ENCODE data around the gene PDE3B. TPM values are rescaled to one million over a fixed set of nuclear protein-coding genes. Genes with fewer than 3 reads are reported as not detected.

PDE3B gene
- total RNA-seq, 1 experiment from 2014 or later, result 6.7 TPM

DNA sequence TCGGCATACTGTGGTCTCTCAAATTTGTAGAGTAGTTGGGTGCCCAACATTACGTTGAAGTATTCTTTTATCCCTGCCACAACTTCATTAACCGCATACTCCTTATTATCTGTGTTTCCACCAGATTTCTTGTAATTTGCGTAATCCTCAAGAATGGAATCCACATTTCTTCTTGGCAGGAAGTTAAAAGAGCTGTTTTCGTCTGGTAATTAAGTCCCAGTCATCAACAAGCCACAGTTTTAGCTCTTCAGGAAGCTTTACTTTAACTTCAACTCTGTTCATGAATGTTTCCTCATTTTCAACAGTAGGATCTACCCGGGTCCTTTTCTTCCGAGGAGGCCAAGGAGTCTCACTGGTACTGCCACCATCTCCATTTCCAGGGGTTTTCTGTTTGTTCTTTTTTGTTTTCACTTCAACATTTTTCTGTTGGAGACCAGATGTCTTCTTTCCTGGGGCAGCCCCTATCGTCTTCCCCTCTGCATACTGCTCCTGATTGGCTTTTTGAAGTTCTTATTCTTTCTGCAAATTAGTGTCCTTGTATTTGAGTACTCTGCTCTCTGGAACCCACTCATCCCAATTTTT is 30.3 kb downstream of the PDE3B start:
- H3K79me2 ChIP-seq (ENCODE audit: insufficient read depth, low read length), result no peaks in the 10 kb centered on the region
- BruUV-seq (replicated peaks), result no TSS peak
- no peak overlapping the region for H3K27ac ChIP-seq (ENCODE audit: low read depth, low read length)
- TF ChIP-seq EGR1 (IDR thresholded peaks at IDR 0.05; ENCODE audit: low read depth) (no peak), POLR2A (IDR thresholded peaks at IDR 0.05; ENCODE audit: borderline replicate concordance, extremely low read depth, insufficient read depth, insufficient read length) (no peak), SIN3A (IDR thresholded peaks at IDR 0.05; ENCODE audit: low read depth) (no peak), YY1 (IDR thresholded peaks at IDR 0.05; ENCODE audit: extremely low read depth, insufficient replicate concordance, low read depth, low read length) (no peak), CBX3 (IDR thresholded peaks at IDR 0.05; ENCODE audit: low read depth) (no peak), ZNF274 (IDR thresholded peaks at IDR 0.05; ENCODE audit: low read depth, low read length) (no peak), SRF (IDR thresholded peaks at IDR 0.05; ENCODE audit: low read depth) (no peak), TCF7L2 (IDR thresholded peaks at IDR 0.05; ENCODE audit: borderline replicate concordance, extremely low read depth, insufficient read depth, insufficient read length) (no peak), FOSL1 (IDR thresholded peaks at IDR 0.05; ENCODE audit: low read depth) (no peak)
- TF ChIP-seq, protein P1, sequence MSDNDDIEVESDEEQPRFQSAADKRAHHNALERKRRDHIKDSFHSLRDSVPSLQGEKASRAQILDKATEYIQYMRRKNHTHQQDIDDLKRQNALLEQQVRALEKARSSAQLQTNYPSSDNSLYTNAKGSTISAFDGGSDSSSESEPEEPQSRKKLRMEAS (IDR thresholded peaks at IDR 0.05), result no peak
- H3K4me3 ChIP-seq (replicated peaks in 1 of 2; ENCODE audit: low read depth in 1 of 2, low read length in 2 of 2), result no peak overlapping the region
- intact Hi-C loops (cut with micrococcal nuclease), result no loop called here
- no peak for DNase-seq (ENCODE audit: low read depth, low spot score)
- no peaks in the 10 kb centered on the region for H3K4me1 ChIP-seq (ENCODE audit: control insufficient read depth in 1 of 2, insufficient read depth in 2 of 2, low read length in 2 of 2)
- no peaks in the 10 kb centered on the region for H3K27me3 ChIP-seq (ENCODE audit: insufficient read depth, low read length)
- H2AFZ ChIP-seq (ENCODE audit: low read depth, low read length, poor library complexity, severe bottlenecking), result no peak overlapping the region
- H3K9me3 ChIP-seq (ENCODE audit: control insufficient read depth in 1 of 2, insufficient read depth in 1 of 2, low read depth in 1 of 2, low read length in 2 of 2), result no peaks in the 10 kb centered on the region
- POLR2A ChIA-PET, result no interaction called here
- no peaks in the 10 kb centered on the region for H4K20me1 ChIP-seq (ENCODE audit: insufficient read depth)
- no peak overlapping the region for H3K4me2 ChIP-seq (ENCODE audit: low read length)
- RAD21 ChIA-PET (ENCODE audit: low non-redundant PET in 1 of 2, low total read pairs in 2 of 2, uncharacterized antibody in 2 of 2, unreplicated experiment in 2 of 2), result no interaction called here
- H3K9me2 ChIP-seq (ENCODE audit: insufficient read depth), result no peaks in the 10 kb centered on the region
- no peaks in the 10 kb centered on the region for H3K36me3 ChIP-seq (ENCODE audit: control insufficient read depth in 1 of 2, insufficient read depth in 2 of 2, low read length in 2 of 2)
- CTCF ChIA-PET, result no interaction called here
- no peak overlapping the region for H3K9ac ChIP-seq (ENCODE audit: low read length)
- no peak for ATAC-seq

DNA sequence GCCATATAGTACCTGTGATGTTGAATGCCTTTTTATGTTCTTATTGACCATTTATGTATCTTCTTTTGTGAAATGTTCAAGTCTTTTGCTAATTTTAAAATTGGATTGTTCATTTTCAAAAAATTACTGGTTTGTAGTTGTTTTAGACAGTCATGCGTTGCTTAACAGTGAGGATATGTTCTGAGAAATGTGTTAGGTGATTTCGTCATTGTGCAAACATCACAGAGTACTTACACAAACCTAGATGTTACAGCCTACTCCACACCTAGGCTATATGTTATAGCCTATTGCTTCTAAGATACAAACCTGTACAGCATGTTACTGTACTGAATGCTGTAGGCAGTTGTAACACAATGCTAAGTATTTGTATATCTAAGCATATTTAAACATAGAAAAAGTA is 32.5 kb downstream of the PDE3B start:
- Histone ChIP-seq H3K9ac (ENCODE audit: low read length) (no peak overlapping the region), H3K36me3 (ENCODE audit: control insufficient read depth in 1 of 2, insufficient read depth in 2 of 2, low read length in 2 of 2) (no peaks in the 10 kb centered on the region), H4K20me1 (ENCODE audit: insufficient read depth) (no peaks in the 10 kb centered on the region), H3K79me2 (ENCODE audit: insufficient read depth, low read length) (no peaks in the 10 kb centered on the region), H3K27me3 (ENCODE audit: insufficient read depth, low read length) (no peaks in the 10 kb centered on the region), H2AFZ (ENCODE audit: low read depth, low read length, poor library complexity, severe bottlenecking) (no peak overlapping the region), H3K4me2 (ENCODE audit: low read length) (no peak overlapping the region), H3K4me3 (replicated peaks in 1 of 2; ENCODE audit: low read depth in 1 of 2, low read length in 2 of 2) (no peak overlapping the region), H3K9me2 (ENCODE audit: insufficient read depth) (no peaks in the 10 kb centered on the region), H3K27ac (ENCODE audit: low read depth, low read length) (no peak overlapping the region), H3K9me3 (ENCODE audit: control insufficient read depth in 1 of 2, insufficient read depth in 1 of 2, low read depth in 1 of 2, low read length in 2 of 2) (no peaks in the 10 kb centered on the region), H3K4me1 (ENCODE audit: control insufficient read depth in 1 of 2, insufficient read depth in 2 of 2, low read length in 2 of 2) (no peaks in the 10 kb centered on the region)
- intact Hi-C loops (cut with micrococcal nuclease), result no loop called here
- ChIA-PET CTCF (no interaction called here), POLR2A (no interaction called here), RAD21 (ENCODE audit: low non-redundant PET in 1 of 2, low total read pairs in 2 of 2, uncharacterized antibody in 2 of 2, unreplicated experiment in 2 of 2) (no interaction called here)
- no peak for ATAC-seq
- no TSS peak for BruUV-seq (replicated peaks)
- DNase-seq (ENCODE audit: low read depth, low spot score), result no peak
- TF ChIP-seq RAD21 (IDR thresholded peaks at IDR 0.05; ENCODE audit: low read depth) (no peak), CBX3 (IDR thresholded peaks at IDR 0.05; ENCODE audit: low read depth) (no peak), POLR2AphosphoS5 (IDR thresholded peaks at IDR 0.05; ENCODE audit: low read depth, low read length) (no peak), YY1 (IDR thresholded peaks at IDR 0.05; ENCODE audit: extremely low read depth, insufficient replicate concordance, low read depth, low read length) (no peak), SP1 (IDR thresholded peaks at IDR 0.05; ENCODE audit: low read depth) (no peak), SRF (IDR thresholded peaks at IDR 0.05; ENCODE audit: low read depth) (no peak), ZFX (IDR thresholded peaks at IDR 0.05) (no peak)
- TF ChIP-seq, protein P2, sequence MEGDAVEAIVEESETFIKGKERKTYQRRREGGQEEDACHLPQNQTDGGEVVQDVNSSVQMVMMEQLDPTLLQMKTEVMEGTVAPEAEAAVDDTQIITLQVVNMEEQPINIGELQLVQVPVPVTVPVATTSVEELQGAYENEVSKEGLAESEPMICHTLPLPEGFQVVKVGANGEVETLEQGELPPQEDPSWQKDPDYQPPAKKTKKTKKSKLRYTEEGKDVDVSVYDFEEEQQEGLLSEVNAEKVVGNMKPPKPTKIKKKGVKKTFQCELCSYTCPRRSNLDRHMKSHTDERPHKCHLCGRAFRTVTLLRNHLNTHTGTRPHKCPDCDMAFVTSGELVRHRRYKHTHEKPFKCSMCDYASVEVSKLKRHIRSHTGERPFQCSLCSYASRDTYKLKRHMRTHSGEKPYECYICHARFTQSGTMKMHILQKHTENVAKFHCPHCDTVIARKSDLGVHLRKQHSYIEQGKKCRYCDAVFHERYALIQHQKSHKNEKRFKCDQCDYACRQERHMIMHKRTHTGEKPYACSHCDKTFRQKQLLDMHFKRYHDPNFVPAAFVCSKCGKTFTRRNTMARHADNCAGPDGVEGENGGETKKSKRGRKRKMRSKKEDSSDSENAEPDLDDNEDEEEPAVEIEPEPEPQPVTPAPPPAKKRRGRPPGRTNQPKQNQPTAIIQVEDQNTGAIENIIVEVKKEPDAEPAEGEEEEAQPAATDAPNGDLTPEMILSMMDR (IDR thresholded peaks at IDR 0.05 in 2 of 3, conservative IDR thresholded peaks at IDR 0.05 in 1 of 3; ENCODE audit: borderline replicate concordance in 1 of 3, insufficient read depth in 1 of 3, low read depth in 2 of 3, low read length in 2 of 3), result no peak
- TF ChIP-seq, protein P1 (IDR thresholded peaks at IDR 0.05), result no peak
- TF ChIP-seq, protein P3, sequence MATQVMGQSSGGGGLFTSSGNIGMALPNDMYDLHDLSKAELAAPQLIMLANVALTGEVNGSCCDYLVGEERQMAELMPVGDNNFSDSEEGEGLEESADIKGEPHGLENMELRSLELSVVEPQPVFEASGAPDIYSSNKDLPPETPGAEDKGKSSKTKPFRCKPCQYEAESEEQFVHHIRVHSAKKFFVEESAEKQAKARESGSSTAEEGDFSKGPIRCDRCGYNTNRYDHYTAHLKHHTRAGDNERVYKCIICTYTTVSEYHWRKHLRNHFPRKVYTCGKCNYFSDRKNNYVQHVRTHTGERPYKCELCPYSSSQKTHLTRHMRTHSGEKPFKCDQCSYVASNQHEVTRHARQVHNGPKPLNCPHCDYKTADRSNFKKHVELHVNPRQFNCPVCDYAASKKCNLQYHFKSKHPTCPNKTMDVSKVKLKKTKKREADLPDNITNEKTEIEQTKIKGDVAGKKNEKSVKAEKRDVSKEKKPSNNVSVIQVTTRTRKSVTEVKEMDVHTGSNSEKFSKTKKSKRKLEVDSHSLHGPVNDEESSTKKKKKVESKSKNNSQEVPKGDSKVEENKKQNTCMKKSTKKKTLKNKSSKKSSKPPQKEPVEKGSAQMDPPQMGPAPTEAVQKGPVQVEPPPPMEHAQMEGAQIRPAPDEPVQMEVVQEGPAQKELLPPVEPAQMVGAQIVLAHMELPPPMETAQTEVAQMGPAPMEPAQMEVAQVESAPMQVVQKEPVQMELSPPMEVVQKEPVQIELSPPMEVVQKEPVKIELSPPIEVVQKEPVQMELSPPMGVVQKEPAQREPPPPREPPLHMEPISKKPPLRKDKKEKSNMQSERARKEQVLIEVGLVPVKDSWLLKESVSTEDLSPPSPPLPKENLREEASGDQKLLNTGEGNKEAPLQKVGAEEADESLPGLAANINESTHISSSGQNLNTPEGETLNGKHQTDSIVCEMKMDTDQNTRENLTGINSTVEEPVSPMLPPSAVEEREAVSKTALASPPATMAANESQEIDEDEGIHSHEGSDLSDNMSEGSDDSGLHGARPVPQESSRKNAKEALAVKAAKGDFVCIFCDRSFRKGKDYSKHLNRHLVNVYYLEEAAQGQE (IDR thresholded peaks at IDR 0.05; ENCODE audit: low read depth), result no peak
